ENCODE measurements around the gene STK11. TPM values are rescaled to one million over a fixed set of nuclear protein-coding genes. Genes with fewer than 3 reads are reported as not detected.

The STK11 gene
- total RNA-seq, 2 experiments from 2014 or later: 76.5 to 78.4 TPM

- no peak overlapping the region for H3K27ac ChIP-seq (ENCODE audit: low read depth, low read length, poor library complexity, severe bottlenecking)
- ChIA-PET CTCF (ENCODE audit: unreplicated experiment) (no interaction called here), POLR2A (no interaction called here)
- no TSS peak for BruUV-seq (replicated peaks)
- TF ChIP-seq CTCF (conservative IDR thresholded peaks at IDR 0.05; ENCODE audit: low read length) (no peak), EZH2phosphoT487 (IDR thresholded peaks at IDR 0.05; ENCODE audit: borderline replicate concordance, low read depth, low read length) (no peak)
- H3K9me2 ChIP-seq (ENCODE audit: insufficient read depth, low read length): no peaks in the 10 kb centered on the region
- DNase-seq (ENCODE audit: low spot score): no peak
- peaks cover 6% of the 10 kb centered on the region; the same call in 1 of the 2 replicates for H4K20me1 ChIP-seq (ENCODE audit: insufficient read depth, low read length)
- H3K4me2 ChIP-seq (ENCODE audit: low read length): no peak overlapping the region
- peaks cover 68% of the 10 kb centered on the region for H3K79me2 ChIP-seq (ENCODE audit: insufficient read depth, low read depth, low read length)
- intact Hi-C loops (cut with micrococcal nuclease; ENCODE audit: unreplicated experiment): no loop called here
- peaks cover 9% of the 10 kb centered on the region for H3K4me1 ChIP-seq (ENCODE audit: insufficient read depth, low read length, poor library complexity, severe bottlenecking)
- H3K4me3 ChIP-seq (ENCODE audit: low read depth, low read length, poor library complexity, severe bottlenecking): no peak overlapping the region
- peaks cover 67% of the 10 kb centered on the region for H3K36me3 ChIP-seq (ENCODE audit: insufficient read depth, low read length)
- no peak overlapping the region for H2AFZ ChIP-seq (ENCODE audit: low read length)
- H3K9me3 ChIP-seq (ENCODE audit: low read length): no peaks in the 10 kb centered on the region
These were observed 6.1 kb downstream of the STK11 start for GRCh38 chr19:1211494-1212234.

GRCh38 chr19:1213391-1214286, 8.1 kb downstream of the STK11 start:
- no TSS peak for BruUV-seq (replicated peaks)
- Histone ChIP-seq H3K4me3 (ENCODE audit: low read depth, low read length, poor library complexity, severe bottlenecking) (no peak overlapping the region), H3K36me3 (ENCODE audit: insufficient read depth, low read length) (peaks cover 51% of the 10 kb centered on the region), H3K4me1 (ENCODE audit: insufficient read depth, low read length, poor library complexity, severe bottlenecking) (peaks cover 5% of the 10 kb centered on the region), H4K20me1 (ENCODE audit: insufficient read depth, low read length) (no peaks in the 10 kb centered on the region), H3K9me2 (ENCODE audit: insufficient read depth, low read length) (no peaks in the 10 kb centered on the region), H3K9me3 (ENCODE audit: low read length) (no peaks in the 10 kb centered on the region), H2AFZ (ENCODE audit: low read length) (no peak overlapping the region), H3K79me2 (ENCODE audit: insufficient read depth, low read depth, low read length) (peaks cover 48% of the 10 kb centered on the region), H3K27ac (ENCODE audit: low read depth, low read length, poor library complexity, severe bottlenecking) (no peak overlapping the region), H3K4me2 (ENCODE audit: low read length) (peak overlapping the region; percentile 6; the same call in 1 of the 2 replicates)
- intact Hi-C loops (cut with micrococcal nuclease; ENCODE audit: unreplicated experiment): no loop called here
- no peak for TF ChIP-seq CTCF (conservative IDR thresholded peaks at IDR 0.05; ENCODE audit: low read length)
- no peak for TF ChIP-seq EZH2phosphoT487 (IDR thresholded peaks at IDR 0.05; ENCODE audit: borderline replicate concordance, low read depth, low read length)
- CTCF ChIA-PET (ENCODE audit: unreplicated experiment): no interaction called here
- POLR2A ChIA-PET: no interaction called here
- no peak for DNase-seq (ENCODE audit: low spot score)
